Astrocyte (in vitro differentiated cells and primary cell): Measurements from ENCODE around the gene DPH2.

Experiments used
- EZH2 ChIP-seq: IDR thresholded peaks from 2 replicates; pipeline ENCODE4 v1.6.1; 2012; ENCODE audit warnings: mild to moderate bottlenecking, low read length, inconsistent platforms; ENCODE audit not compliant: insufficient read depth
- TF ChIP-seq, protein P1 (sequence below): IDR thresholded peaks from 2 replicates; pipeline ENCODE4 v1.5.1; 2011; ENCODE audit warnings: low read depth, mild to moderate bottlenecking, inconsistent platforms, low read length, moderate library complexity; ENCODE audit not compliant: insufficient read depth

GRCh38 chr1:43956234-43956633 is 13.6 kb upstream of the DPH2 start:
- TF ChIP-seq, protein P1, sequence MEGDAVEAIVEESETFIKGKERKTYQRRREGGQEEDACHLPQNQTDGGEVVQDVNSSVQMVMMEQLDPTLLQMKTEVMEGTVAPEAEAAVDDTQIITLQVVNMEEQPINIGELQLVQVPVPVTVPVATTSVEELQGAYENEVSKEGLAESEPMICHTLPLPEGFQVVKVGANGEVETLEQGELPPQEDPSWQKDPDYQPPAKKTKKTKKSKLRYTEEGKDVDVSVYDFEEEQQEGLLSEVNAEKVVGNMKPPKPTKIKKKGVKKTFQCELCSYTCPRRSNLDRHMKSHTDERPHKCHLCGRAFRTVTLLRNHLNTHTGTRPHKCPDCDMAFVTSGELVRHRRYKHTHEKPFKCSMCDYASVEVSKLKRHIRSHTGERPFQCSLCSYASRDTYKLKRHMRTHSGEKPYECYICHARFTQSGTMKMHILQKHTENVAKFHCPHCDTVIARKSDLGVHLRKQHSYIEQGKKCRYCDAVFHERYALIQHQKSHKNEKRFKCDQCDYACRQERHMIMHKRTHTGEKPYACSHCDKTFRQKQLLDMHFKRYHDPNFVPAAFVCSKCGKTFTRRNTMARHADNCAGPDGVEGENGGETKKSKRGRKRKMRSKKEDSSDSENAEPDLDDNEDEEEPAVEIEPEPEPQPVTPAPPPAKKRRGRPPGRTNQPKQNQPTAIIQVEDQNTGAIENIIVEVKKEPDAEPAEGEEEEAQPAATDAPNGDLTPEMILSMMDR: no peak
- no peak for TF ChIP-seq EZH2
